ENCODE results near the gene SPPL3.

DNA sequence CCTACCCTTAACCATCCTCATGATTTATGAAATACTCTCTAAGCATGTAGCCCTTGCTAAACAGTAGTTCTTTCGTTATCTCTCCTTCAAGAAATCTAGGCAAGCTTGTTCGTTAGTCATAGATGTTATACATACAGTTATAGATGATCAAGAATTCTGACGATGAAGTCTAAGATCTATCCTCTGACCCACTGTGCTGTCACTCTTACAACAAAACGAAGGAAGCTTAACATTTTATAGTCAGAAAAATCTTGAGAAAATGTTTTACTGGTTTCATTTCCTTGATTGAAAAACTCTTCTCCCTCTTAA, 68.9 kb downstream of the SPPL3 start:
- TF ChIP-seq, protein P1, sequence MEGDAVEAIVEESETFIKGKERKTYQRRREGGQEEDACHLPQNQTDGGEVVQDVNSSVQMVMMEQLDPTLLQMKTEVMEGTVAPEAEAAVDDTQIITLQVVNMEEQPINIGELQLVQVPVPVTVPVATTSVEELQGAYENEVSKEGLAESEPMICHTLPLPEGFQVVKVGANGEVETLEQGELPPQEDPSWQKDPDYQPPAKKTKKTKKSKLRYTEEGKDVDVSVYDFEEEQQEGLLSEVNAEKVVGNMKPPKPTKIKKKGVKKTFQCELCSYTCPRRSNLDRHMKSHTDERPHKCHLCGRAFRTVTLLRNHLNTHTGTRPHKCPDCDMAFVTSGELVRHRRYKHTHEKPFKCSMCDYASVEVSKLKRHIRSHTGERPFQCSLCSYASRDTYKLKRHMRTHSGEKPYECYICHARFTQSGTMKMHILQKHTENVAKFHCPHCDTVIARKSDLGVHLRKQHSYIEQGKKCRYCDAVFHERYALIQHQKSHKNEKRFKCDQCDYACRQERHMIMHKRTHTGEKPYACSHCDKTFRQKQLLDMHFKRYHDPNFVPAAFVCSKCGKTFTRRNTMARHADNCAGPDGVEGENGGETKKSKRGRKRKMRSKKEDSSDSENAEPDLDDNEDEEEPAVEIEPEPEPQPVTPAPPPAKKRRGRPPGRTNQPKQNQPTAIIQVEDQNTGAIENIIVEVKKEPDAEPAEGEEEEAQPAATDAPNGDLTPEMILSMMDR (conservative IDR thresholded peaks at IDR 0.05 in 1 of 2, IDR thresholded peaks at IDR 0.05 in 1 of 2; ENCODE audit: extremely low read depth in 1 of 2, insufficient read depth in 1 of 2, low read depth in 1 of 2, low read length in 2 of 2) = no peak
- no peak for TF ChIP-seq EZH2 (IDR thresholded peaks at IDR 0.05; ENCODE audit: borderline replicate concordance, low read length)

Measured in mammary epithelial cell (primary cell).